Activated CD4-positive, alpha-beta T cell treated with anti-CD3 and anti-CD28 coated beads for 36 hours (primary cell): ENCODE data around the gene EPN2. TPM values are rescaled to one million over a fixed set of nuclear protein-coding genes. Genes with fewer than 3 reads are reported as not detected.

Experiments used
- ATAC-seq: fragments of 200-7000 bp; cut with Tn5 transposase; one replicate; pipeline ENCODE4 v1.10.0; 2021; ENCODE audit warnings: mild to moderate bottlenecking, moderate library complexity
- CTCF ChIA-PET: fragments of 350-600 bp; sonication (Branson Sonifier 250); formaldehyde crosslinking; loops from one replicate; lab custom pipeline; 2021; ENCODE audit warnings: antibody characterized with exemption; lab: Charles Lee
- POLR2A ChIA-PET: fragments of 350-600 bp; sonication (Branson Sonifier 250); formaldehyde crosslinking; loops from one replicate; lab custom pipeline; 2021; ENCODE audit warnings: antibody characterized with exemption, inconsistent platforms; lab: Charles Lee
- DNase-seq: peaks from one replicate; pipeline ENCODE4 v3.0.0-alpha.2; 2020
- H3K27ac Mint-ChIP-seq: one replicate; pipeline ENCODE4 v1.8.0; 2021; ENCODE audit warnings: mixed read lengths
- H3K27me3 Mint-ChIP-seq: one replicate; pipeline ENCODE4 v1.8.0; 2021; ENCODE audit warnings: mixed read lengths
- H3K36me3 Mint-ChIP-seq: one replicate; pipeline ENCODE4 v1.8.0; 2021; ENCODE audit warnings: low read depth, mixed read lengths
- H3K4me1 Mint-ChIP-seq: one replicate; pipeline ENCODE4 v1.8.0; 2021; ENCODE audit warnings: mixed read lengths
- H3K4me3 Mint-ChIP-seq: one replicate; pipeline ENCODE4 v1.8.0; 2021; ENCODE audit warnings: mild to moderate bottlenecking, moderate library complexity, mixed read lengths
- H3K9me3 Mint-ChIP-seq: one replicate; pipeline ENCODE4 v1.8.0; 2021; ENCODE audit warnings: low read depth, mixed read lengths
- intact Hi-C, 2 experiments: fragments of 100-400 bp; cut with DNase I in 1 of 2; cut with micrococcal nuclease in 1 of 2; formaldehyde crosslinking; loops; one replicate each; pipeline versions ENCODE4 v1.14.2 to v1.15.1; 2022 to 2024; cut with DNase I, micrococcal nuclease
- total RNA-seq, 2 experiments: library from RNA; stranded (reverse); gene quantifications; one replicate each; pipeline ENCODE4 v1.2.3, GENCODE V29; 2021

EPN2 gene
- total RNA-seq, 2 experiments from 2014 or later, result 6.8 to 8.2 TPM

GRCh38 chr17:19336938-19337711 lies 100.0 kb downstream of the EPN2 start:
- Mint-ChIP-seq H3K27ac (no peak overlapping the region), H3K4me1 (peaks cover 4% of the 10 kb centered on the region), H3K27me3 (peaks cover 18% of the 10 kb centered on the region), H3K36me3 (no peaks in the 10 kb centered on the region), H3K4me3 (no peak overlapping the region), H3K9me3 (no peaks in the 10 kb centered on the region)
- intact Hi-C loops, result loop anchor here in 1 of 2 experiments (5.0 kb wide), 1 partner anchor 75 kb away; no protein-coding TSS in a partner anchor
- POLR2A ChIA-PET, result interaction anchor here (0.6 kb wide), 1 partner anchor 30 kb away, joined by 5 read pairs; no protein-coding TSS in a partner anchor
- DNase-seq (no peak), ATAC-seq (no peak)
- CTCF ChIA-PET, result interaction anchor here (0.5 to 2.8 kb wide), 3 partner anchors 8 to 82 kb away, joined by 3 to 15 read pairs (median 4); no protein-coding TSS in a partner anchor

- H3K4me1 Mint-ChIP-seq, result peaks cover 2% of the 10 kb centered on the region
- CTCF ChIA-PET, result interaction anchor here (0.5 to 2.8 kb wide), 5 partner anchors 8 to 81 kb away, joined by 3 to 15 read pairs (median 4); no protein-coding TSS in a partner anchor
- ATAC-seq (no peak), DNase-seq (no peak)
- POLR2A ChIA-PET, result no interaction called here
- intact Hi-C loops, result loop anchor here in 1 of 2 experiments (5.0 kb wide), 1 partner anchor 75 kb away; no protein-coding TSS in a partner anchor
- H3K36me3 Mint-ChIP-seq, result no peaks in the 10 kb centered on the region
- H3K4me3 Mint-ChIP-seq, result no peak overlapping the region
- H3K27ac Mint-ChIP-seq, result no peak overlapping the region
- H3K27me3 Mint-ChIP-seq, result peaks cover 17% of the 10 kb centered on the region
- H3K9me3 Mint-ChIP-seq, result no peaks in the 10 kb centered on the region
Observed at GRCh38 chr17:19337712-19338023, 100.5 kb downstream of the EPN2 start.

GRCh38 chr17:19338031-19338990 lies 101.1 kb downstream of the EPN2 start:
- peaks cover 16% of the 10 kb centered on the region for H3K27me3 Mint-ChIP-seq
- CTCF ChIA-PET, result interaction anchor here (0.5 to 2.8 kb wide), 13 partner anchors 9 to 499 kb away, joined by 3 to 15 read pairs (median 4); no protein-coding TSS in a partner anchor
- ATAC-seq, result peak; percentile 89
- H3K4me1 Mint-ChIP-seq, result no peaks in the 10 kb centered on the region
- no peaks in the 10 kb centered on the region for H3K36me3 Mint-ChIP-seq
- DNase-seq, result peak; percentile 81
- H3K9me3 Mint-ChIP-seq, result no peaks in the 10 kb centered on the region
- intact Hi-C loops, result loop anchor here in 1 of 2 experiments (5.0 kb wide), 1 partner anchor 76 kb away; no protein-coding TSS in a partner anchor
- H3K27ac Mint-ChIP-seq, result no peak overlapping the region
- H3K4me3 Mint-ChIP-seq, result no peak overlapping the region
- POLR2A ChIA-PET, result no interaction called here

GRCh38 chr17:19339341-19339815 lies 102.2 kb downstream of the EPN2 start:
- no peaks in the 10 kb centered on the region for H3K9me3 Mint-ChIP-seq
- peaks cover 16% of the 10 kb centered on the region for H3K27me3 Mint-ChIP-seq
- DNase-seq (no peak), ATAC-seq (no peak)
- no peak overlapping the region for H3K27ac Mint-ChIP-seq
- no peak overlapping the region for H3K4me3 Mint-ChIP-seq
- CTCF ChIA-PET, result interaction anchor here (0.8 to 2.8 kb wide), 6 partner anchors 10 to 56 kb away, joined by 3 to 15 read pairs (median 4); no protein-coding TSS in a partner anchor
- H3K4me1 Mint-ChIP-seq, result no peaks in the 10 kb centered on the region
- H3K36me3 Mint-ChIP-seq, result no peaks in the 10 kb centered on the region
- POLR2A ChIA-PET, result no interaction called here
- intact Hi-C loops, result loop anchor here in 1 of 2 experiments (5.0 kb wide), 1 partner anchor 77 kb away; no protein-coding TSS in a partner anchor

- no peak for ATAC-seq
- peaks cover 13% of the 10 kb centered on the region for H3K27me3 Mint-ChIP-seq
- DNase-seq, result no peak
- no peaks in the 10 kb centered on the region for H3K9me3 Mint-ChIP-seq
- CTCF ChIA-PET, result no interaction called here
- no peaks in the 10 kb centered on the region for H3K4me1 Mint-ChIP-seq
- no peak overlapping the region for H3K4me3 Mint-ChIP-seq
- H3K27ac Mint-ChIP-seq, result no peak overlapping the region
- intact Hi-C loops, result no loop called here
- no peaks in the 10 kb centered on the region for H3K36me3 Mint-ChIP-seq
- POLR2A ChIA-PET, result no interaction called here
Observed at GRCh38 chr17:19341211-19341631, 104.1 kb downstream of the EPN2 start.

- no peaks in the 10 kb centered on the region for H3K36me3 Mint-ChIP-seq
- H3K27me3 Mint-ChIP-seq, result peaks cover 13% of the 10 kb centered on the region
- H3K9me3 Mint-ChIP-seq, result no peaks in the 10 kb centered on the region
- DNase-seq, result no peak
- CTCF ChIA-PET, result no interaction called here
- POLR2A ChIA-PET, result no interaction called here
- H3K27ac Mint-ChIP-seq, result no peak overlapping the region
- no peak for ATAC-seq
- intact Hi-C loops, result no loop called here
- H3K4me1 Mint-ChIP-seq, result no peaks in the 10 kb centered on the region
- H3K4me3 Mint-ChIP-seq, result no peak overlapping the region
Observed at GRCh38 chr17:19341641-19342610, 104.8 kb downstream of the EPN2 start.

GRCh38 chr17:19342611-19343255 lies 105.6 kb downstream of the EPN2 start:
- Mint-ChIP-seq H3K4me1 (no peaks in the 10 kb centered on the region), H3K27me3 (peaks cover 7% of the 10 kb centered on the region), H3K4me3 (no peak overlapping the region), H3K9me3 (no peaks in the 10 kb centered on the region), H3K36me3 (no peaks in the 10 kb centered on the region), H3K27ac (no peak overlapping the region)
- intact Hi-C loops, result no loop called here
- ATAC-seq (no peak), DNase-seq (no peak)
- ChIA-PET CTCF (interaction anchor here (0.5 to 1.0 kb wide), 4 partner anchors 8 to 1636 kb away, joined by 3 read pairs; partner anchors contain the start of gene B9D1), POLR2A (no interaction called here)

- H3K4me3 Mint-ChIP-seq, result no peak overlapping the region
- no peaks in the 10 kb centered on the region for H3K36me3 Mint-ChIP-seq
- no peak for ATAC-seq
- DNase-seq, result no peak
- CTCF ChIA-PET, result interaction anchor here (0.5 to 1.0 kb wide), 3 partner anchors 8 to 954 kb away, joined by 3 read pairs; partner anchors contain the start of gene B9D1
- H3K9me3 Mint-ChIP-seq, result no peaks in the 10 kb centered on the region
- POLR2A ChIA-PET, result no interaction called here
- peaks cover 7% of the 10 kb centered on the region for H3K27me3 Mint-ChIP-seq
- H3K27ac Mint-ChIP-seq, result no peak overlapping the region
- intact Hi-C loops, result no loop called here
- H3K4me1 Mint-ChIP-seq, result no peaks in the 10 kb centered on the region
Observed at GRCh38 chr17:19343256-19343630, 106.1 kb downstream of the EPN2 start.

GRCh38 chr17:19343671-19344151 lies 106.5 kb downstream of the EPN2 start:
- no peaks in the 10 kb centered on the region for H3K4me1 Mint-ChIP-seq
- DNase-seq, result no peak
- H3K36me3 Mint-ChIP-seq, result no peaks in the 10 kb centered on the region
- no peak overlapping the region for H3K4me3 Mint-ChIP-seq
- no peak for ATAC-seq
- no peak overlapping the region for H3K27ac Mint-ChIP-seq
- H3K27me3 Mint-ChIP-seq, result peaks cover 7% of the 10 kb centered on the region
- H3K9me3 Mint-ChIP-seq, result no peaks in the 10 kb centered on the region
- POLR2A ChIA-PET, result no interaction called here
- CTCF ChIA-PET, result interaction anchor here (0.9 to 1.0 kb wide), 2 partner anchors 9 to 19 kb away, joined by 3 read pairs; partner anchors contain the start of gene B9D1
- intact Hi-C loops, result no loop called here
